T47D (cell line): ENCODE data around the gene NAP1L1.
"Not testable (repeated sequence)": the region's sequence is repeated elsewhere in the genome, so short reads cannot be mapped to it uniquely, and the experiment has no call there.

Experiments used
- DNase-seq, 2 experiments: peaks; one replicate each; pipeline versions ENCODE4 v3.0.0 to v3.0.0-alpha.2; 2011 to 2012; ENCODE audit warnings: low read depth in 1 of 2, low spot score in 1 of 2
- JUND ChIP-seq: IDR thresholded peaks from 2 replicates; pipeline ENCODE4 v1.6.1; 2012; ENCODE audit warnings: low read depth
- in situ Hi-C: cut with HindIII; loops from 2 replicates; pipeline ENCODE4 v1.10.0; 2016; ENCODE audit warnings: low sequenced_read_pairs, low pct_unique_long_range_greater_than_20kb

Gene NAP1L1

GRCh38 chr12:75997658-75998057, 86.8 kb downstream of the NAP1L1 start:
- in situ Hi-C loops = no loop called here
- TF ChIP-seq JUND = no peak
- DNase-seq = no peak

GRCh38 chr12:75996861-75997447, 87.5 kb downstream of the NAP1L1 start:
- in situ Hi-C loops = no loop called here
- no peak for TF ChIP-seq JUND

GRCh38 chr12:75995691-75996090, 88.8 kb downstream of the NAP1L1 start:
- in situ Hi-C loops = no loop called here
- no peak for TF ChIP-seq JUND
- no peak for DNase-seq

More at GRCh38 chr12:75996861-75997447, 87.5 kb downstream of the NAP1L1 start:
- DNase-seq = no peak

- peak in 1 of 2 experiments; percentile 59 for DNase-seq
- in situ Hi-C loops = no loop called here
- TF ChIP-seq JUND = no peak
These were observed 90.3 kb downstream of the NAP1L1 start for GRCh38 chr12:75994069-75994740.

GRCh38 chr12:75991753-75992152, 92.7 kb downstream of the NAP1L1 start:
- no peak for DNase-seq
- TF ChIP-seq JUND = no peak
- in situ Hi-C loops = no loop called here

- no peak for TF ChIP-seq JUND
- in situ Hi-C loops = no loop called here
- DNase-seq = no peak
These were observed 94.1 kb downstream of the NAP1L1 start for GRCh38 chr12:75990189-75990912.

GRCh38 chr12:75987709-75988108, 96.8 kb downstream of the NAP1L1 start:
- DNase-seq, in situ Hi-C loops: not testable (repeated sequence)
